Neural cell (in vitro differentiated cells): Measurements from ENCODE around the gene BMPR1A. TPM values are rescaled to one million over a fixed set of nuclear protein-coding genes. Genes with fewer than 3 reads are reported as not detected.

Source experiments
- H2AFZ ChIP-seq: fragments of 200-600, 300-800 bp; sonication (generic), shearing (Covaris generic); 2 replicates; pipeline ENCODE4 v1.6.0; 2014; ENCODE audit warnings: low read depth, mild to moderate bottlenecking, antibody characterized with exemption, low read length, moderate library complexity
- H3F3A ChIP-seq: fragments of 200-600 bp; shearing (Covaris generic); 2 replicates; pipeline ENCODE4 v1.6.1; 2016; ENCODE audit warnings: mild to moderate bottlenecking, moderate library complexity, mixed read lengths, antibody characterized with exemption, low read length; ENCODE audit not compliant: insufficient read depth, poor library complexity, severe bottlenecking
- H3K27ac ChIP-seq: fragments of 200-600, 300-800 bp; sonication (generic), shearing (Covaris generic); 2 replicates; pipeline ENCODE4 v1.5.1; 2014; ENCODE audit warnings: mild to moderate bottlenecking, low read length, moderate library complexity
- H3K27me3 ChIP-seq: fragments of 300-800, 200-600 bp; sonication (generic), shearing (Covaris generic); 2 replicates; pipeline ENCODE4 v1.6.0; 2014; ENCODE audit warnings: mild to moderate bottlenecking, low read depth, low read length, moderate library complexity; ENCODE audit not compliant: insufficient read depth
- H3K36me3 ChIP-seq: fragments of 300-800, 200-600 bp; sonication (generic), shearing (Covaris generic); 2 replicates; pipeline ENCODE4 v1.5.1; 2014; ENCODE audit warnings: mild to moderate bottlenecking, antibody characterized with exemption, low read length, moderate library complexity; ENCODE audit not compliant: insufficient read depth
- H3K4me2 ChIP-seq: fragments of 300-800, 200-600 bp; sonication (generic), shearing (Covaris generic); 2 replicates; pipeline ENCODE4 v1.6.0; 2014; ENCODE audit warnings: mild to moderate bottlenecking, low read length
- H3K4me3 ChIP-seq: fragments of 300-800, 200-600 bp; sonication (generic), shearing (Covaris generic); 2 replicates; pipeline ENCODE4 v1.5.1; 2014; ENCODE audit warnings: mild to moderate bottlenecking, low read length, moderate library complexity
- H3K79me2 ChIP-seq: fragments of 200-600 bp; shearing (Covaris generic); replicated peaks from 2 replicates; pipeline ENCODE4 v1.6.0; 2014; ENCODE audit warnings: mild to moderate bottlenecking, low read length, moderate library complexity; ENCODE audit not compliant: insufficient read depth
- H3K9ac ChIP-seq: fragments of 300-800, 200-600 bp; sonication (generic), shearing (Covaris generic); 2 replicates; pipeline ENCODE4 v1.6.1; 2016; ENCODE audit warnings: mild to moderate bottlenecking, low read length, mixed read lengths
- H3K9me2 ChIP-seq: fragments of 200-600 bp; shearing (Covaris generic); 2 replicates; pipeline ENCODE4 v1.6.1; 2016; ENCODE audit warnings: mild to moderate bottlenecking, low read length, mixed read lengths; ENCODE audit not compliant: insufficient read depth
- H3K9me3 ChIP-seq: fragments of 200-600, 300-800 bp; sonication (generic), shearing (Covaris generic); 2 replicates; pipeline ENCODE4 v1.6.1; 2016; ENCODE audit warnings: mild to moderate bottlenecking, mixed run types, low read length, moderate library complexity, mixed read lengths
- H4K20me1 ChIP-seq: fragments of 200-600 bp; shearing (Covaris generic); 2 replicates; pipeline ENCODE4 v1.6.1; 2016; ENCODE audit warnings: mild to moderate bottlenecking, mixed run types; ENCODE audit not compliant: insufficient read depth
- EP300 ChIP-seq: fragments of 450-650 bp; conservative IDR thresholded peaks from 2 replicates; pipeline ENCODE4 v1.6.1; 2014; ENCODE audit warnings: antibody characterized with exemption, mild to moderate bottlenecking, moderate library complexity; ENCODE audit not compliant: poor library complexity, severe bottlenecking
- EZH2 ChIP-seq: fragments of 200-600, 300-800 bp; shearing (Covaris generic), sonication (generic); IDR thresholded peaks from 2 replicates; pipeline ENCODE4 v1.6.1; 2014; ENCODE audit warnings: antibody characterized with exemption, low read length, borderline replicate concordance, mild to moderate bottlenecking; ENCODE audit not compliant: insufficient read depth, poor library complexity, severe bottlenecking
- MXI1 ChIP-seq: fragments of 450-650 bp; conservative IDR thresholded peaks from 2 replicates; pipeline ENCODE4 v1.6.1; 2014; ENCODE audit warnings: antibody characterized with exemption, mild to moderate bottlenecking; ENCODE audit not compliant: poor library complexity, severe bottlenecking
- POLR2AphosphoS5 ChIP-seq: IDR thresholded peaks from 2 replicates; pipeline ENCODE4 v1.6.1; 2012
- RAD21 ChIP-seq: fragments of 450-650 bp; conservative IDR thresholded peaks from 2 replicates; pipeline ENCODE4 v1.6.1; 2014; ENCODE audit warnings: antibody characterized with exemption, mild to moderate bottlenecking, moderate library complexity
- SMC3 ChIP-seq: fragments of 450-650 bp; conservative IDR thresholded peaks from 2 replicates; pipeline ENCODE4 v1.6.1; 2014; ENCODE audit warnings: antibody characterized with exemption, mild to moderate bottlenecking, moderate library complexity; ENCODE audit not compliant: poor library complexity
- TAF1 ChIP-seq: IDR thresholded peaks from 2 replicates; pipeline ENCODE4 v1.6.1; 2012; ENCODE audit warnings: low read depth
- polyA plus RNA-seq: library from polyadenylated mRNA; depleted of rRNA; stranded (reverse); fragments of >200 nt; gene quantifications from 2 replicates; pipeline ENCODE4 v1.2.3, GENCODE V29; 2014
- TF ChIP-seq, protein P1 (sequence below): IDR thresholded peaks from 2 replicates; pipeline ENCODE4 v1.6.1; 2012; ENCODE audit warnings: borderline replicate concordance
- TF ChIP-seq, protein P2 (sequence below): fragments of 450-650 bp; IDR thresholded peaks from 2 replicates; pipeline ENCODE4 v1.5.1; 2014; ENCODE audit warnings: antibody characterized with exemption, mild to moderate bottlenecking, moderate library complexity; ENCODE audit not compliant: poor library complexity, severe bottlenecking

BMPR1A gene
- polyA plus RNA-seq, 1 donor from 2014 or later: 29.9 TPM

DNA sequence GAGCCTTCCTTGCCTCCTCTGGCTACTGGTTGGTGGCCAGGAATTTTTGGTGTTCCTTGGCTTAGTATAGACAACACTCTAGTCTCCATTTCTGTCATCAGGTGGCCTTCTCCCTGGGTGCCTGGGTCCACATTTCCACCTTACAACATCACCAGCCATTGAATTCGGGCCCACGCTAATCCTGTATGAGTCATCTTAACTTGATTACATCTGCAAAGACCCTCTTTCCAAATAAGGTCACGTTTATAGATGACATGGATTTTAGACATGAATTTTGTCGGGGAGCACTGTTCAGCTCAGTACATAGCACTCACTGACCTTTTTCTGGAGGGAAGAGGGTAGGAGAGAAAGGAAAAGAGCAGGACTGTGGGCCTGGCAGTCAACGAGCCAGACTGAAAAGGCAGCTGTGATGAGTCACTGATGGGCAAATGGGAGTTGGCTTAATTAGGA lies 161.6 kb downstream of the BMPR1A start:
- Histone ChIP-seq H4K20me1 (no peaks in the 10 kb centered on the region), H3K27ac (no peak overlapping the region), H3K36me3 (no peaks in the 10 kb centered on the region)

DNA sequence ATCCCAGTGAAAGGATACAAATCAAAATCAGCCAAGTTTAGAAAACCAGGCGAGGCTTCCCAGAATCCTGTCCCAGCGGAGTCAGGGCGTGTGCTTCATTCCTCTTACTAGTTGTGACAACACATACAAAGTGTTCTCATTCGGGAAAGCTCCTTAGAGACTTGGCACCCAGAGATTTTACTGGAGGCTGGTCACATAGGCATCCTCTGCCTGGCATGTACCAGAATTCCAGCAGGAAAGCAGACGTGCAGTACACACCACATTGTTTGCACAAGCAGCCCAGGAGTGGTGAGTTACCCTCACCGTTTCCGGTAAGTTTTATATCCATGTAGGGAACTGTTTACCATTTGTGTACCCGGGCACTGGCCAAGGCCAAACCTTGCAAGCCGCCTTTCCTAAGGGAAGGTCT lies 166.1 kb downstream of the BMPR1A start:
- H3K9me2 ChIP-seq: no peaks in the 10 kb centered on the region
- TF ChIP-seq TAF1 (no peak), SMC3 (no peak), MXI1 (no peak), POLR2AphosphoS5 (no peak), RAD21 (no peak), EZH2 (no peak), EP300 (no peak)
- TF ChIP-seq, protein P1, sequence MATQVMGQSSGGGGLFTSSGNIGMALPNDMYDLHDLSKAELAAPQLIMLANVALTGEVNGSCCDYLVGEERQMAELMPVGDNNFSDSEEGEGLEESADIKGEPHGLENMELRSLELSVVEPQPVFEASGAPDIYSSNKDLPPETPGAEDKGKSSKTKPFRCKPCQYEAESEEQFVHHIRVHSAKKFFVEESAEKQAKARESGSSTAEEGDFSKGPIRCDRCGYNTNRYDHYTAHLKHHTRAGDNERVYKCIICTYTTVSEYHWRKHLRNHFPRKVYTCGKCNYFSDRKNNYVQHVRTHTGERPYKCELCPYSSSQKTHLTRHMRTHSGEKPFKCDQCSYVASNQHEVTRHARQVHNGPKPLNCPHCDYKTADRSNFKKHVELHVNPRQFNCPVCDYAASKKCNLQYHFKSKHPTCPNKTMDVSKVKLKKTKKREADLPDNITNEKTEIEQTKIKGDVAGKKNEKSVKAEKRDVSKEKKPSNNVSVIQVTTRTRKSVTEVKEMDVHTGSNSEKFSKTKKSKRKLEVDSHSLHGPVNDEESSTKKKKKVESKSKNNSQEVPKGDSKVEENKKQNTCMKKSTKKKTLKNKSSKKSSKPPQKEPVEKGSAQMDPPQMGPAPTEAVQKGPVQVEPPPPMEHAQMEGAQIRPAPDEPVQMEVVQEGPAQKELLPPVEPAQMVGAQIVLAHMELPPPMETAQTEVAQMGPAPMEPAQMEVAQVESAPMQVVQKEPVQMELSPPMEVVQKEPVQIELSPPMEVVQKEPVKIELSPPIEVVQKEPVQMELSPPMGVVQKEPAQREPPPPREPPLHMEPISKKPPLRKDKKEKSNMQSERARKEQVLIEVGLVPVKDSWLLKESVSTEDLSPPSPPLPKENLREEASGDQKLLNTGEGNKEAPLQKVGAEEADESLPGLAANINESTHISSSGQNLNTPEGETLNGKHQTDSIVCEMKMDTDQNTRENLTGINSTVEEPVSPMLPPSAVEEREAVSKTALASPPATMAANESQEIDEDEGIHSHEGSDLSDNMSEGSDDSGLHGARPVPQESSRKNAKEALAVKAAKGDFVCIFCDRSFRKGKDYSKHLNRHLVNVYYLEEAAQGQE: no peak
- TF ChIP-seq, protein P2, sequence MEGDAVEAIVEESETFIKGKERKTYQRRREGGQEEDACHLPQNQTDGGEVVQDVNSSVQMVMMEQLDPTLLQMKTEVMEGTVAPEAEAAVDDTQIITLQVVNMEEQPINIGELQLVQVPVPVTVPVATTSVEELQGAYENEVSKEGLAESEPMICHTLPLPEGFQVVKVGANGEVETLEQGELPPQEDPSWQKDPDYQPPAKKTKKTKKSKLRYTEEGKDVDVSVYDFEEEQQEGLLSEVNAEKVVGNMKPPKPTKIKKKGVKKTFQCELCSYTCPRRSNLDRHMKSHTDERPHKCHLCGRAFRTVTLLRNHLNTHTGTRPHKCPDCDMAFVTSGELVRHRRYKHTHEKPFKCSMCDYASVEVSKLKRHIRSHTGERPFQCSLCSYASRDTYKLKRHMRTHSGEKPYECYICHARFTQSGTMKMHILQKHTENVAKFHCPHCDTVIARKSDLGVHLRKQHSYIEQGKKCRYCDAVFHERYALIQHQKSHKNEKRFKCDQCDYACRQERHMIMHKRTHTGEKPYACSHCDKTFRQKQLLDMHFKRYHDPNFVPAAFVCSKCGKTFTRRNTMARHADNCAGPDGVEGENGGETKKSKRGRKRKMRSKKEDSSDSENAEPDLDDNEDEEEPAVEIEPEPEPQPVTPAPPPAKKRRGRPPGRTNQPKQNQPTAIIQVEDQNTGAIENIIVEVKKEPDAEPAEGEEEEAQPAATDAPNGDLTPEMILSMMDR: no peak
- no peaks in the 10 kb centered on the region for H4K20me1 ChIP-seq
- H3K27ac ChIP-seq: no peak overlapping the region
- no peaks in the 10 kb centered on the region for H3K9me3 ChIP-seq
- H3K79me2 ChIP-seq: no peaks in the 10 kb centered on the region
- H3K4me3 ChIP-seq: no peak overlapping the region
- no peak overlapping the region for H3K9ac ChIP-seq
- no peak overlapping the region for H2AFZ ChIP-seq
- H3F3A ChIP-seq: no peaks in the 10 kb centered on the region
- H3K27me3 ChIP-seq: no peaks in the 10 kb centered on the region
- no peak overlapping the region for H3K4me2 ChIP-seq
- no peaks in the 10 kb centered on the region for H3K36me3 ChIP-seq

More for the DNA sequence above, 161.6 kb downstream of the BMPR1A start:
- no peaks in the 10 kb centered on the region for H3F3A ChIP-seq
- H3K79me2 ChIP-seq: no peaks in the 10 kb centered on the region
- H3K4me3 ChIP-seq: no peak overlapping the region
- no peaks in the 10 kb centered on the region for H3K27me3 ChIP-seq
- TF ChIP-seq TAF1: no peak
- TF ChIP-seq, protein P2: no peak
- TF ChIP-seq MXI1: no peak
- no peak for TF ChIP-seq SMC3
- no peak for TF ChIP-seq EP300
- no peak for TF ChIP-seq POLR2AphosphoS5
- TF ChIP-seq EZH2: no peak
- TF ChIP-seq RAD21: no peak
- TF ChIP-seq, protein P1: no peak
- H3K9ac ChIP-seq: no peak overlapping the region
- no peak overlapping the region for H3K4me2 ChIP-seq
- no peak overlapping the region for H2AFZ ChIP-seq
- no peaks in the 10 kb centered on the region for H3K9me2 ChIP-seq
- H3K9me3 ChIP-seq: no peaks in the 10 kb centered on the region
